GM23248 (cell line): ENCODE measurements around the gene THADA.

Experiments
- EZH2 ChIP-seq: fragments of 200-600 bp; sonication (generic); IDR thresholded peaks from 2 replicates; pipeline ENCODE4 v1.6.1; 2018; ENCODE audit warnings: antibody characterized with exemption, mild to moderate bottlenecking; ENCODE audit not compliant: insufficient read depth, poor library complexity, severe bottlenecking
- EZH2phosphoT487 ChIP-seq: fragments of 200-600 bp; sonication (generic); IDR thresholded peaks from 2 replicates; pipeline ENCODE4 v1.6.1; 2018; ENCODE audit warnings: antibody characterized with exemption, moderate library complexity, mild to moderate bottlenecking, low read depth; ENCODE audit not compliant: insufficient read depth

GRCh38 chr2:43460611-43461365 is 135.1 kb downstream of the THADA start:
- TF ChIP-seq EZH2, result no peak
- no peak for TF ChIP-seq EZH2phosphoT487
